Panc1 (cell line): Measurements from ENCODE around the gene KAT6B. TPM values are rescaled to one million over a fixed set of nuclear protein-coding genes. Genes with fewer than 3 reads are reported as not detected.
A peak's percentile ranks its signal among the peaks of the same experiment; 100 is the strongest.

Source experiments
- ATAC-seq: fragments of 200-7000 bp; cut with Tn5 transposase; 2 replicates; pipeline ENCODE4 v1.9.1; 2020; ENCODE audit warnings: mild to moderate bottlenecking, moderate library complexity
- BruUV-seq: library from RNA; stranded (reverse); fragments of 400-500 nt; replicated peaks from 2 replicates; lab custom pipeline; 2021; lab: Mats Ljungman, UMichigan
- CTCF ChIA-PET: fragments of 300-600 bp; sonication (Branson Sonifier 250); formaldehyde crosslinking; loops from one replicate; lab custom pipeline; 2022; ENCODE audit warnings: antibody characterized with exemption; lab: Charles Lee
- POLR2A ChIA-PET: fragments of 300-600 bp; sonication (Branson Sonifier 250); formaldehyde crosslinking; loops from one replicate; lab custom pipeline; 2022; ENCODE audit warnings: antibody characterized with exemption; lab: Charles Lee
- DNase-seq: peaks from one replicate; pipeline ENCODE4 v3.0.0-alpha.2; 2010; ENCODE audit warnings: low read depth, low spot score
- H3K27ac ChIP-seq: 2 replicates; pipeline ENCODE4 v1.5.1; 2011; ENCODE audit warnings: mild to moderate bottlenecking, low read length, inconsistent platforms
- H3K27me3 ChIP-seq: fragments of 200-500 bp; sonication (Bioruptor generic); 2 replicates; pipeline ENCODE4 v1.6.0; 2014; ENCODE audit warnings: low read length, inconsistent platforms; ENCODE audit not compliant: control insufficient read depth, insufficient read depth
- H3K36me3 ChIP-seq: fragments of 200-500 bp; sonication (Bioruptor generic); 2 replicates; pipeline ENCODE4 v1.5.1; 2014; ENCODE audit warnings: inconsistent platforms, mild to moderate bottlenecking, low read length, moderate library complexity; ENCODE audit not compliant: control insufficient read depth, insufficient read depth
- H3K4me1 ChIP-seq: 2 replicates; pipeline ENCODE4 v1.5.1; 2011; ENCODE audit warnings: inconsistent platforms, mild to moderate bottlenecking, low read length, moderate library complexity; ENCODE audit not compliant: control insufficient read depth, insufficient read depth
- H3K4me3 ChIP-seq, 2 experiments: 2 replicates each; pipeline ENCODE4 v1.5.1; 2011 to 2012; ENCODE audit warnings: low read depth in 2 of 2, low read length in 2 of 2, mild to moderate bottlenecking in 2 of 2, inconsistent platforms in 1 of 2, moderate library complexity in 1 of 2
- H3K9me3 ChIP-seq: fragments of 200-500 bp; sonication (Bioruptor generic); 2 replicates; pipeline ENCODE4 v1.5.1; 2014; ENCODE audit warnings: low read depth, mild to moderate bottlenecking, inconsistent platforms, low read length, moderate library complexity; ENCODE audit not compliant: control insufficient read depth, insufficient read depth
- CTCF ChIP-seq: fragments of 450-650 bp; IDR thresholded peaks from 2 replicates; pipeline ENCODE4 v1.5.1; 2017; ENCODE audit warnings: mild to moderate bottlenecking
- POLR2AphosphoS5 ChIP-seq: IDR thresholded peaks from 2 replicates; pipeline ENCODE4 v1.6.1; 2012; ENCODE audit warnings: mild to moderate bottlenecking, low read depth, low read length, moderate library complexity
- REST ChIP-seq, 2 experiments: IDR thresholded peaks; 2 replicates each; pipeline ENCODE4 v1.6.1; 2011 to 2012; ENCODE audit warnings: low read depth in 2 of 2, control low read depth in 1 of 2, low read length in 1 of 2, mild to moderate bottlenecking in 1 of 2, moderate library complexity in 1 of 2; ENCODE audit not compliant: insufficient read depth in 1 of 2
- SIN3A ChIP-seq: IDR thresholded peaks from 2 replicates; pipeline ENCODE4 v1.6.1; 2012; ENCODE audit warnings: low read depth, mild to moderate bottlenecking, low read length, moderate library complexity, borderline replicate concordance; ENCODE audit not compliant: insufficient read depth
- TCF7L2 ChIP-seq: IDR thresholded peaks from 2 replicates; pipeline ENCODE4 v1.6.1; 2011; ENCODE audit warnings: mild to moderate bottlenecking, low read depth, low read length, inconsistent platforms
- in situ Hi-C: cut with HindIII; loops from 2 replicates; pipeline ENCODE4 v1.10.0; 2016; ENCODE audit warnings: low sequenced_read_pairs, low pct_unique_long_range_greater_than_20kb
- intact Hi-C: fragments of 100-400 bp; cut with micrococcal nuclease; formaldehyde crosslinking; loops from one replicate; pipeline ENCODE4 v1.10.0; 2022; ENCODE audit not compliant: unreplicated experiment
- total RNA-seq: library from RNA; stranded (reverse); gene quantifications from one replicate; pipeline ENCODE4 v1.2.1, GENCODE V29; 2021; ENCODE audit not compliant: unreplicated experiment

KAT6B gene
- total RNA-seq, 1 experiment from 2014 or later: 31.1 TPM

- ATAC-seq (peak; percentile 91), DNase-seq (peak; percentile 90)
- Histone ChIP-seq H3K4me3 (no peak overlapping the region), H3K9me3 (no peaks in the 10 kb centered on the region), H3K27me3 (no peaks in the 10 kb centered on the region), H3K36me3 (no peaks in the 10 kb centered on the region), H3K27ac (no peak overlapping the region), H3K4me1 (no peaks in the 10 kb centered on the region)
- intact Hi-C loops (no loop called here), in situ Hi-C loops (no loop called here)
- TF ChIP-seq SIN3A (no peak), TCF7L2 (no peak), POLR2AphosphoS5 (no peak), REST (IDR thresholded peaks at IDR 0.05; ENCODE audit: insufficient read depth in 1 of 2, low read depth in 2 of 2, low read length in 1 of 2) (no peak), CTCF (no peak)
- ChIA-PET POLR2A (no interaction called here), CTCF (no interaction called here)
- no TSS peak for BruUV-seq
Measured at GRCh38 chr10:74799721-74800221, 26.6 kb upstream of the KAT6B start.

GRCh38 chr10:74801447-74801846, 25.0 kb upstream of the KAT6B start:
- H3K36me3 ChIP-seq: no peaks in the 10 kb centered on the region
- no peak overlapping the region for H3K4me3 ChIP-seq
- ATAC-seq: no peak
- in situ Hi-C loops: no loop called here
- POLR2A ChIA-PET: interaction anchor here (0.6 kb wide), 1 partner anchor 451 kb away, joined by 3 read pairs; no protein-coding TSS in a partner anchor
- intact Hi-C loops: no loop called here
- no peaks in the 10 kb centered on the region for H3K9me3 ChIP-seq
- TF ChIP-seq REST (IDR thresholded peaks at IDR 0.05; ENCODE audit: insufficient read depth in 1 of 2, low read depth in 2 of 2, low read length in 1 of 2): no peak
- TF ChIP-seq TCF7L2: no peak
- TF ChIP-seq SIN3A: no peak
- BruUV-seq: no TSS peak
- H3K4me1 ChIP-seq: no peaks in the 10 kb centered on the region
- H3K27ac ChIP-seq: no peak overlapping the region
- H3K27me3 ChIP-seq: no peaks in the 10 kb centered on the region
- CTCF ChIA-PET: no interaction called here
- DNase-seq: no peak
